ENCODE measurements around the gene IGHMBP2. TPM values are rescaled to one million over a fixed set of nuclear protein-coding genes. Genes with fewer than 3 reads are reported as not detected.
A peak's percentile ranks its signal among the peaks of the same experiment; 100 is the strongest.

IGHMBP2 gene
- polyA plus RNA-seq, 1 donor, result 19.9 TPM

DNA sequence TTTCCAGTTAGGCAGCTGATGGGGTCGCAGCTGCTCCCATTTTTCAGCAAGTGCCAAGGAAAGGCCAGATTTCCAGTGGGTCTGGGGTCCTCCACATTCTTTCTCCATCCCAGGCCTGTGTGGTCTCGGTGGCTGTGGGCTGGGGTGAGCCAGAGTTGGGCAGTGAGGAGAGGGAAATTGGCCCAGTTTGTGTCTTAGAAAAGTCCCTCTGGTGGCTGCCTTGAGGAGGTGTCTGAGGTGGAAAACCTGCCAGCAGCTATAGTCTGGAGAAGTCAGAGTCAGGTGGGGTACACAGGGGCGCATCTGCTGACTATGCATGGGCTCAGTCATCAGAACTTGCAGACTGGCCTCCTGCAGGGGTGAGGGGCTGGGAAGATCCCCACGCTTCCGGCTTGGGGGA lies 46.6 kb downstream of the IGHMBP2 start:
- Histone ChIP-seq H3K4me1 (ENCODE audit: control insufficient read depth, insufficient read depth, low read length) (peaks cover 5% of the 10 kb centered on the region), H3K36me3 (ENCODE audit: control insufficient read depth, insufficient read depth, low read length) (no peaks in the 10 kb centered on the region), H3K27me3 (ENCODE audit: control insufficient read depth, insufficient read depth, low read length) (no peaks in the 10 kb centered on the region), H3K9me3 (ENCODE audit: control insufficient read depth, low read depth, low read length) (no peaks in the 10 kb centered on the region), H3K4me3 (ENCODE audit: low read length) (no peak overlapping the region), H3K27ac (ENCODE audit: low read length) (no peak overlapping the region)
- no CpG with 5 or more reads among the region's 5 CpGs for WGBS (ENCODE audit: insufficient coverage, low lambda C conversion rate)
- no peak for DNase-seq

DNA sequence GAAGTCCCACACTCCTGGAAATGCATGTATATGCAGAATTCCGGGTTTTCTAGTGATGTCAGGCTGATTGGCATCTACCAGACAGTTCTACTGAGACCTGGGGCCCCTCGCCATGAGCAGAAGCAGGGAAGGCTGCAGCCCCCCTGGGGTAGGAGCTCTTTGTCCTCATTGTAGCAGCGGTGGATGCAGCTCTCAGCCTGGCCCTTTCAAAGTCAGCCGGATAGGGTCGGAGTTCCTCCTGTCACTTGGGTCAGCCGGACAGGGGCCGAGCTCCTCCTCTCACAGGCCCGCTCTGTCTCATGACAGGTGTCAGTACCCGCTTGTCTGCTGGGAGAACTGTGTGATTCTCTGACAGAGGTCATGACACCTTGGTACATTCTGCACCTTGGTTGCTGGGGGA lies 47.1 kb downstream of the IGHMBP2 start:
- DNase-seq, result no peak
- peaks cover 9% of the 10 kb centered on the region for H3K4me1 ChIP-seq (ENCODE audit: control insufficient read depth, insufficient read depth, low read length)
- WGBS (ENCODE audit: insufficient coverage, low lambda C conversion rate), result no CpG with 5 or more reads among the region's 9 CpGs
- H3K27ac ChIP-seq (ENCODE audit: low read length), result no peak overlapping the region
- H3K4me3 ChIP-seq (ENCODE audit: low read length), result no peak overlapping the region
- no peaks in the 10 kb centered on the region for H3K27me3 ChIP-seq (ENCODE audit: control insufficient read depth, insufficient read depth, low read length)
- no peaks in the 10 kb centered on the region for H3K9me3 ChIP-seq (ENCODE audit: control insufficient read depth, low read depth, low read length)
- no peaks in the 10 kb centered on the region for H3K36me3 ChIP-seq (ENCODE audit: control insufficient read depth, insufficient read depth, low read length)

- no peaks in the 10 kb centered on the region for H3K27me3 ChIP-seq (ENCODE audit: control insufficient read depth, insufficient read depth, low read length)
- peak; percentile 84 to 92 for DNase-seq
- H3K36me3 ChIP-seq (ENCODE audit: control insufficient read depth, insufficient read depth, low read length), result no peaks in the 10 kb centered on the region
- H3K27ac ChIP-seq (ENCODE audit: low read length), result peak overlapping the region; percentile 12
- H3K4me3 ChIP-seq (ENCODE audit: low read length), result peak overlapping the region; percentile 17
- peaks cover 2% of the 10 kb centered on the region for H3K9me3 ChIP-seq (ENCODE audit: control insufficient read depth, low read depth, low read length)
- H3K4me1 ChIP-seq (ENCODE audit: control insufficient read depth, insufficient read depth, low read length), result peaks cover 9% of the 10 kb centered on the region
- 100% methylated on average over 1 of the region's 30 CpGs for WGBS (ENCODE audit: insufficient coverage, low lambda C conversion rate)
These were observed 51.3 kb downstream of the IGHMBP2 start for GRCh38 chr11:68954836-68955606.

DNA sequence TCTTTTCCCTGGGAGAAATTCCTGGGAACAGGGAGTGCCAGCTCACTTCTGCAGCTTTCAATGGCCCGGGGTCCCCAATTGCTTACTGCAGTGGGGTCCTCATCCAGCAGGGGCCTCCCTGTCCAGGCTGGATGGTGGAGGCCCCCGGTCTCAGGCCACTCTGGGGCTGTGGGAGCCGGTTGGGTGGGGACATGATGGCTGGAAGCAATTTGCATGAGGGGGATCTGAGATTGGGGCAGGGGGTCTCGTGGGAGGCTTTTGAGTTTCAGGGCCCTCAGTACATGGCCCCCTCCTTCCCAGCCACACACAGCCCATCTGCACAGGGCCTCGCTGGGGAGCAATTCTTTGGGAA lies 51.9 kb downstream of the IGHMBP2 start:
- Histone ChIP-seq H3K9me3 (ENCODE audit: control insufficient read depth, low read depth, low read length) (peaks cover 2% of the 10 kb centered on the region), H3K4me1 (ENCODE audit: control insufficient read depth, insufficient read depth, low read length) (peaks cover 9% of the 10 kb centered on the region), H3K4me3 (ENCODE audit: low read length) (peak overlapping the region; percentile 17), H3K27ac (ENCODE audit: low read length) (peak overlapping the region; percentile 12), H3K36me3 (ENCODE audit: control insufficient read depth, insufficient read depth, low read length) (no peaks in the 10 kb centered on the region), H3K27me3 (ENCODE audit: control insufficient read depth, insufficient read depth, low read length) (no peaks in the 10 kb centered on the region)
- DNase-seq, result no peak
- no CpG with 5 or more reads among the region's 5 CpGs for WGBS (ENCODE audit: insufficient coverage, low lambda C conversion rate)

GRCh38 chr11:68956142-68956541 lies 52.5 kb downstream of the IGHMBP2 start:
- Histone ChIP-seq H3K27ac (ENCODE audit: low read length) (no peak overlapping the region), H3K4me1 (ENCODE audit: control insufficient read depth, insufficient read depth, low read length) (peaks cover 9% of the 10 kb centered on the region), H3K36me3 (ENCODE audit: control insufficient read depth, insufficient read depth, low read length) (no peaks in the 10 kb centered on the region), H3K9me3 (ENCODE audit: control insufficient read depth, low read depth, low read length) (peaks cover 2% of the 10 kb centered on the region), H3K27me3 (ENCODE audit: control insufficient read depth, insufficient read depth, low read length) (no peaks in the 10 kb centered on the region), H3K4me3 (ENCODE audit: low read length) (no peak overlapping the region)
- WGBS (ENCODE audit: insufficient coverage, low lambda C conversion rate), result no CpG with 5 or more reads among the region's 12 CpGs
- no peak for DNase-seq

- DNase-seq, result no peak
- no peaks in the 10 kb centered on the region for H3K36me3 ChIP-seq (ENCODE audit: control insufficient read depth, insufficient read depth, low read length)
- H3K9me3 ChIP-seq (ENCODE audit: control insufficient read depth, low read depth, low read length), result peaks cover 2% of the 10 kb centered on the region
- H3K27me3 ChIP-seq (ENCODE audit: control insufficient read depth, insufficient read depth, low read length), result no peaks in the 10 kb centered on the region
- no peak overlapping the region for H3K4me3 ChIP-seq (ENCODE audit: low read length)
- H3K27ac ChIP-seq (ENCODE audit: low read length), result no peak overlapping the region
- peaks cover 9% of the 10 kb centered on the region for H3K4me1 ChIP-seq (ENCODE audit: control insufficient read depth, insufficient read depth, low read length)
- no CpG with 5 or more reads among the region's 12 CpGs for WGBS (ENCODE audit: insufficient coverage, low lambda C conversion rate)
These were observed 53.0 kb downstream of the IGHMBP2 start for GRCh38 chr11:68956547-68957254.

DNA sequence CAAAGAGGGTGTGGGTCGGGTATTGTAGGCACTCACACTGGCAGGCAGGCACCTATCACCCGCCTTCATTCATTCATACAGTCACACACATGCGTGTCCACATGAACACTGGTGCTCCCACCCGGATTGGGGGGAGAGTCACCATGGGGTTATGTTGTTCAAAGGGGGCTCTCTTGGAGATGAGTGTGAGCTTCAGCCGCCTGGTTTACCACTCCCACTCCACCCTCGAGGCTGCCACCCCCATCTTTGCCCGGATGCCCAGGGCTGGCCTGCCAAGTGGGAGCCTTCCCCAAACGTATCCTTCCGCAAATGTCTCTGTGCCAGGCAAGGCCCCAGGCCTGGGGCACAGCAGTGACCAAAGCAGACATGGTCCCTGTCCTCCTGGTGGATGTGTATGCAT lies 54.5 kb downstream of the IGHMBP2 start:
- H3K4me1 ChIP-seq (ENCODE audit: control insufficient read depth, insufficient read depth, low read length), result peaks cover 9% of the 10 kb centered on the region
- H3K4me3 ChIP-seq (ENCODE audit: low read length), result no peak overlapping the region
- H3K27ac ChIP-seq (ENCODE audit: low read length), result no peak overlapping the region
- peaks cover 2% of the 10 kb centered on the region for H3K9me3 ChIP-seq (ENCODE audit: control insufficient read depth, low read depth, low read length)
- WGBS (ENCODE audit: insufficient coverage, low lambda C conversion rate), result no CpG with 5 or more reads among the region's 9 CpGs
- no peaks in the 10 kb centered on the region for H3K36me3 ChIP-seq (ENCODE audit: control insufficient read depth, insufficient read depth, low read length)
- H3K27me3 ChIP-seq (ENCODE audit: control insufficient read depth, insufficient read depth, low read length), result no peaks in the 10 kb centered on the region
- DNase-seq, result no peak

DNA sequence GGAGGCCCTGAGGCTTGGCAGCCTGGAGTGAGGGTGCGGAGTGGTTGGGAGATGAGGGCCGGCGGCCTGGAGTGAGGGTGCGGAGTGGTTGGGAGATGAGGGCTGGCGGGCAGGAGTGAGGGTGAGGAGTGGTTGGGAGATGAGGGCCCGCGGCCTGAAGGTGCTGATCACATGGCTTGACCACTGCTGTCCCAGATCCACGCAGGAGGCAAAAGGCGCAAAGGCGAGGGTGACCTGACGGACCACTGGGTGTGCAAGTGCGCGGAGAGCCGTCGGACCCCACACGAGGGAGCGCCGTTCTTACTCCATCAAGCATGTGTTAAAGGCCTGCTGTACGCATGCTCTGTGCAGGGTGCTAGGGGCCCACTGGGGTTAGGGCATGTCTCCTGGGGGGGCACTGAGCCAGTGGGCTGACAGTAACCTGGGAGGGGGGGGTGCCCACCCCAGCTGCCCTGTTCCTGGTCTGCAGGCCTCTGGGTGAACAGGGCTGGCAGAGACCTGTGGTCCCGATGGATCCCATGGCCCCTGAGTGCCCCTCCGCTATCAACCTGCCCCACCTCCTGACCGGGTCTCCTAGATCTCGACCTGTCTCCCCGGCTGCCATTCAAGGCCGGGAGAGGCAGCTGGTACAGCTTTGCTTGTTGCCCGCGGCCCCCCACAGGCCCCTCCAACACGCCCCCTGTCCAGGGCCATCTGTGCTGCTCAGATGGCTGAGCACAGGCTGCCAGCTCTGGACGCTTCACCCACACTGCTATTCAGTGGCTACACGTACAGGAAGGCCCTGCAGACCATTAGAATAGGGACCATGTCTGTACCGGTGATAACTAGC lies 56.0 kb downstream of the IGHMBP2 start:
- WGBS (ENCODE audit: insufficient coverage, low lambda C conversion rate), result no CpG with 5 or more reads among the region's 31 CpGs
- Histone ChIP-seq H3K4me3 (ENCODE audit: low read length) (no peak overlapping the region), H3K36me3 (ENCODE audit: control insufficient read depth, insufficient read depth, low read length) (no peaks in the 10 kb centered on the region), H3K4me1 (ENCODE audit: control insufficient read depth, insufficient read depth, low read length) (peaks cover 9% of the 10 kb centered on the region), H3K9me3 (ENCODE audit: control insufficient read depth, low read depth, low read length) (peaks cover 2% of the 10 kb centered on the region), H3K27me3 (ENCODE audit: control insufficient read depth, insufficient read depth, low read length) (no peaks in the 10 kb centered on the region), H3K27ac (ENCODE audit: low read length) (no peak overlapping the region)
- DNase-seq, result no peak

GRCh38 chr11:68960294-68961071 lies 56.8 kb downstream of the IGHMBP2 start:
- no peak for DNase-seq
- WGBS (ENCODE audit: insufficient coverage, low lambda C conversion rate), result no CpG with 5 or more reads among the region's 25 CpGs
- no peak overlapping the region for H3K27ac ChIP-seq (ENCODE audit: low read length)
- peaks cover 2% of the 10 kb centered on the region for H3K9me3 ChIP-seq (ENCODE audit: control insufficient read depth, low read depth, low read length)
- no peaks in the 10 kb centered on the region for H3K27me3 ChIP-seq (ENCODE audit: control insufficient read depth, insufficient read depth, low read length)
- H3K4me1 ChIP-seq (ENCODE audit: control insufficient read depth, insufficient read depth, low read length), result peaks cover 2% of the 10 kb centered on the region
- H3K4me3 ChIP-seq (ENCODE audit: low read length), result no peak overlapping the region
- no peaks in the 10 kb centered on the region for H3K36me3 ChIP-seq (ENCODE audit: control insufficient read depth, insufficient read depth, low read length)

DNA sequence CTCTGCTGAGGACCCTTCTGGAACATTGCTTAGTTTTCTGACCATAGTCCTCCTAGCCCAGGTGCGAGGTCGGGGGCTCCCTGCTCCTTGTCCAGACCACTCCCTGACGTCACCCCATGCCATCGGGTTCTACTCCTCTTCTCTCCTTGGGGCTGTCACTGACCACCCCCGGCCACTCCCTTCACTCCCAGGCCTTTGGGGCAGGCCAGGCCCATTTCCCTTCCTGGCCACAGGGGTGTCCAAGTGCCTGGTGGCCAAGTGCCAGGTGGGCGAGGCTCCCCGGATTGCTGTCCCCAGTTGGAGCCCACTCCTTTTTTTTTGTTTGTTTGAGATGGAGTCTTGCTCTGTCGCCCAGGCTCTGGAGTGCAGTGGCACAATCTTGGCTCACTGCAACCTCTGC lies 57.6 kb downstream of the IGHMBP2 start:
- Histone ChIP-seq H3K4me3 (ENCODE audit: low read length) (no peak overlapping the region), H3K4me1 (ENCODE audit: control insufficient read depth, insufficient read depth, low read length) (no peaks in the 10 kb centered on the region), H3K9me3 (ENCODE audit: control insufficient read depth, low read depth, low read length) (peaks cover 2% of the 10 kb centered on the region), H3K27ac (ENCODE audit: low read length) (no peak overlapping the region), H3K36me3 (ENCODE audit: control insufficient read depth, insufficient read depth, low read length) (no peaks in the 10 kb centered on the region), H3K27me3 (ENCODE audit: control insufficient read depth, insufficient read depth, low read length) (no peaks in the 10 kb centered on the region)
- WGBS (ENCODE audit: insufficient coverage, low lambda C conversion rate), result no CpG with 5 or more reads among the region's 8 CpGs
- DNase-seq, result no peak
